Measurements from ENCODE around the gene CNTNAP2. TPM values are rescaled to one million over a fixed set of nuclear protein-coding genes. Genes with fewer than 3 reads are reported as not detected.

Gene CNTNAP2
- total and polyA plus RNA-seq, 2 of the 8 experiments (the other 6 are each of a cell fraction or from before 2014, with no cell fraction given) = 27.9 to 71.0 TPM

DNA sequence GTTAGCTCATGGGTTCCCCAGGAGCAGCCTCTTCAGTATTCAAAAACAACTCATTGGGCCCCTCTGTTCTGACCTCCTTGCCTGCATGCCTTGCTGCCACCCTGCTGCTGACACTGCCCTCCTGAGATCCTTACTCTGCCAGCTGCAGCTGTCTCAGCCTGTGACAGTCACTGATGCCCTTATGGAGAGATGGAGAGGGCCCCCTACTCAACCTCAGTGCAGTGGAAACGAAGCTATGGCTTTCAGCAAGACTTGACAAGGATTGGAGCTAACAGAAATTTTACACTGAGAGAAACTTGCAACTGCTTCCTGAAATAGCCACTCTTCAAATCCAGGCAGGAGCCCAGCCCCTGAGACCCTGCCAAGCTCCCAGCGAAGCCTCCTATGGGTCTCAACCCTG is 1795.7 kb downstream of the CNTNAP2 start:
- Histone ChIP-seq H2BK12ac (ENCODE audit: low read depth, low read length) (no peak overlapping the region), H2BK15ac (ENCODE audit: low read length) (no peak overlapping the region), H2BK120ac (replicated peaks; ENCODE audit: low read depth, low read length) (no peak overlapping the region), H4K5ac (ENCODE audit: insufficient read length, low read depth, low read length) (no peak overlapping the region), H3K4me2 (ENCODE audit: insufficient read depth in 1 of 2, low read depth in 2 of 2, low read length in 2 of 2) (no peak overlapping the region), H3K9me3 (ENCODE audit: insufficient read depth in 2 of 2, low read depth in 1 of 2, low read length in 1 of 2) (no peaks in the 10 kb centered on the region), H3K4ac (replicated peaks; ENCODE audit: insufficient read length, low read depth, low read length) (no peak overlapping the region), H2BK20ac (ENCODE audit: low read length) (peak overlapping the region; percentile 19; the same call in 1 of the 2 replicates), H3K9ac (replicated peaks in 1 of 4; ENCODE audit: extremely low read depth in 1 of 4, low read depth in 3 of 4, low read length in 3 of 4) (0 out of 7 replicates have a peak overlapping the region, but pooled peaks of 1 of the 4 experiments have one; percentile 12), H4K91ac (replicated peaks; ENCODE audit: insufficient read length, low read length) (no peak overlapping the region), H4K20me1 (replicated peaks in 1 of 2; ENCODE audit: control insufficient read depth in 1 of 2, insufficient read depth in 2 of 2, low read length in 2 of 2) (no peaks in the 10 kb centered on the region), H2AK5ac (ENCODE audit: low read depth, low read length) (no peak overlapping the region), H3K23me2 (ENCODE audit: low read depth, low read length) (no peaks in the 10 kb centered on the region), H3K36me3 (ENCODE audit: control insufficient read depth in 2 of 4, insufficient read depth in 4 of 4, low read length in 3 of 4) (no peaks in the 10 kb centered on the region), H3K27ac (ENCODE audit: low read depth, low read length) (no peak overlapping the region), H3K79me1 (ENCODE audit: low read depth, low read length) (no peaks in the 10 kb centered on the region), H3K14ac (ENCODE audit: insufficient read length) (no peak overlapping the region), H3K18ac (ENCODE audit: extremely low read depth, low read length) (no peak overlapping the region), H3K4me1 (replicated peaks in 1 of 4; ENCODE audit: control insufficient read depth in 3 of 4, insufficient read depth in 4 of 4, low read length in 3 of 4) (peaks cover 0 to 7% (median 3%) of the 10 kb centered on the region in 4 experiments; a peak in 2 of 7 replicates), H2BK5ac (ENCODE audit: low read depth, low read length) (no peak overlapping the region), H3K23ac (ENCODE audit: insufficient read length) (no peak overlapping the region), H2AFZ (ENCODE audit: low read length) (no peak overlapping the region), H4K8ac (ENCODE audit: extremely low read depth, insufficient read depth, low read length) (no peak overlapping the region), H3K4me3 (ENCODE audit: extremely low read depth in 1 of 4, insufficient read depth in 2 of 4, low read depth in 3 of 4, low read length in 4 of 4) (no peak overlapping the region), H3K79me2 (ENCODE audit: control insufficient read depth in 1 of 2, insufficient read depth in 2 of 2, low read length in 2 of 2) (no peaks in the 10 kb centered on the region), H3K56ac (replicated peaks; ENCODE audit: insufficient read length, low read depth, low read length) (no peak overlapping the region), H3K27me3 (replicated peaks in 1 of 4; ENCODE audit: control insufficient read depth in 3 of 4, extremely low read depth in 1 of 4, insufficient read depth in 3 of 4, low read length in 3 of 4) (no peaks in the 10 kb centered on the region)
- WGBS, 2 experiments (ENCODE audit: extremely low coverage in 1 of 2, insufficient coverage in 1 of 2, insufficient read length in 1 of 2, insufficient replicate concordance in 2 of 2, low coverage in 1 of 2, low lambda C conversion rate in 2 of 2, missing lambda C conversion rate in 1 of 2) = 93% methylated on average over 2 of the region's 2 CpGs; no CpG with 5 or more reads in 1 of the 2 experiments
- ChIA-PET CTCF (ENCODE audit: partially characterized antibody) (interaction anchor here (0.8 to 1.6 kb wide), 3 partner anchors 13 to 230 kb away, joined by 3 to 6 read pairs (median 3); no protein-coding TSS in a partner anchor), POLR2A (ENCODE audit: partially characterized antibody) (no interaction called here)
- DNase-seq (ENCODE audit: low read depth in 1 of 2, low spot score in 2 of 2) = no peak
- no peak for FAIRE-seq
- TF ChIP-seq CREB1 (IDR thresholded peaks at IDR 0.05) (no peak), YY1 (IDR thresholded peaks at IDR 0.05; ENCODE audit: low read depth, low read length) (no peak), SIX5 (IDR thresholded peaks at IDR 0.05; ENCODE audit: low read depth, low read length) (no peak), RAD21 (IDR thresholded peaks at IDR 0.05 in 1 of 2, conservative IDR thresholded peaks at IDR 0.05 in 1 of 2; ENCODE audit: low read depth in 2 of 2, low read length in 2 of 2) (no peak), EP300 (IDR thresholded peaks at IDR 0.05; ENCODE audit: borderline replicate concordance in 1 of 2, low read depth in 2 of 2, low read length in 2 of 2) (no peak), RFX5 (IDR thresholded peaks at IDR 0.05; ENCODE audit: borderline replicate concordance, low read depth, low read length) (no peak), ASH2L (IDR thresholded peaks at IDR 0.05; ENCODE audit: low read length) (no peak), NRF1 (IDR thresholded peaks at IDR 0.05; ENCODE audit: low read depth, low read length) (no peak), PHF8 (conservative IDR thresholded peaks at IDR 0.05; ENCODE audit: low read depth, low read length) (no peak), CTBP2 (IDR thresholded peaks at IDR 0.05; ENCODE audit: borderline replicate concordance, insufficient read depth, insufficient read length, low read length) (no peak), TAF7 (optimal IDR thresholded peaks at IDR 0.05; ENCODE audit: borderline replicate concordance, low read depth, low read length) (no peak), CBX8 (IDR thresholded peaks at IDR 0.05; ENCODE audit: borderline replicate concordance, low read depth, low read length) (no peak), TEAD4 (IDR thresholded peaks at IDR 0.05; ENCODE audit: low read depth, low read length) (no peak), SRF (IDR thresholded peaks at IDR 0.05; ENCODE audit: low read depth, low read length) (no peak)
